ENCODE data around the gene RAET1E.
"Not testable (repeated sequence)": the region's sequence is repeated elsewhere in the genome, so short reads cannot be mapped to it uniquely, and the experiment has no call there.

The RAET1E gene

DNA sequence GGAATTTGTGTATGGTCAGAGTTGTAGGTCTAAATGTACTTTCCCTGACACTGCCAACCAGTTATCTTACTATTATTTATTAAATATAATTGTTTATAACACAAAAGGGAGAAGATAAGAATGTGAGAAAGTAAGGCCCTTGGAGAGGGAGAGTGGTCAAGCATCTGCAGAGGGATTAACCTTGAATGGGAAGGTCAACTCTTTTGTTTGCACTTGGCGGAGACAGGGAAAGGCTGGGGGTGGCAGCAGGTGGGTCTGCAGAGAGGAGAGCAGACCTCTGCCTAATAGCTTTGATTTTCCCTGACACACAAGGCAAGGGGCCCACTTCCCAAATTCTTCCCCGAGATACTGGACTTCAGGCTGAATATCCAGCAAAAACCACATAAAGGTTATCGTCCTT, 38.0 kb downstream of the RAET1E start:
- no peak for DNase-seq

DNA sequence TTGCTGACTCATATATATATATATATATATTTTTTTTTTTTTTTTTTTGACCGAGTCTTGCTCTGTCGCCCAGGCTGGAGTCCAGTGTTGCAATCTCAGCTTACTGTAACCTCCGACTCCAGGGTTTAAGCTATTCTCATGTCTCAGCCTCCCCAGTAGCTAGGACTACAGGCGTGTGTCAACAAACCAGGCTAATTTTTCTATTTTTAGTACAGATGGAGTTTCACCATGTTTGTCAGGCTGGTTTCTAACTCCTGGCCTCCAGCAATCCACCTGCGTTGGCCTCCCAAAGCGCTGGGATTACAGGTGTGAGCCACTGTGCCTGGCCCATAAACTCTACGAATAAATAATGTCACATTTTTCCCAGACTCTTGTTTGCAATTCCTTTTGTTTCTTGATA, 38.5 kb downstream of the RAET1E start:
- DNase-seq, result no peak

DNA sequence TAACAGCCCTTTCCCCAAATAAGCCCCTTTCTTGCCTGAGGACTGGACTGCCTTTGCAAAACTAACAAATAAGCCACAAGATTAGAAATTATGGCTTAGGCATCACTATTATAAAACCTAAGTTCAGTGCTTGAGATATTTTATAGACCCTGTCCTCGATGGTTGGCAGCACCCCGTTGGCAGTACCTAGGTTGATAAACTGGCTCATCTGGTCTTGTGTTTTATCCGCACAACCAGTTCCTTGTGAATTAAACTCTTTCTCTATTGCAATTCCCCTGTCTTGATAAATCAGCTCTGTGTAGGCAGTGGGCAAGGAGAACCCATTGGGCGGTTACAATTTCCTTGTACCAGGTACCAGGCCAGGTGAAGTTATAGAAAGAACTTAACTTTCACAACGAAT, 40.4 kb downstream of the RAET1E start:
- no peak for DNase-seq

DNA sequence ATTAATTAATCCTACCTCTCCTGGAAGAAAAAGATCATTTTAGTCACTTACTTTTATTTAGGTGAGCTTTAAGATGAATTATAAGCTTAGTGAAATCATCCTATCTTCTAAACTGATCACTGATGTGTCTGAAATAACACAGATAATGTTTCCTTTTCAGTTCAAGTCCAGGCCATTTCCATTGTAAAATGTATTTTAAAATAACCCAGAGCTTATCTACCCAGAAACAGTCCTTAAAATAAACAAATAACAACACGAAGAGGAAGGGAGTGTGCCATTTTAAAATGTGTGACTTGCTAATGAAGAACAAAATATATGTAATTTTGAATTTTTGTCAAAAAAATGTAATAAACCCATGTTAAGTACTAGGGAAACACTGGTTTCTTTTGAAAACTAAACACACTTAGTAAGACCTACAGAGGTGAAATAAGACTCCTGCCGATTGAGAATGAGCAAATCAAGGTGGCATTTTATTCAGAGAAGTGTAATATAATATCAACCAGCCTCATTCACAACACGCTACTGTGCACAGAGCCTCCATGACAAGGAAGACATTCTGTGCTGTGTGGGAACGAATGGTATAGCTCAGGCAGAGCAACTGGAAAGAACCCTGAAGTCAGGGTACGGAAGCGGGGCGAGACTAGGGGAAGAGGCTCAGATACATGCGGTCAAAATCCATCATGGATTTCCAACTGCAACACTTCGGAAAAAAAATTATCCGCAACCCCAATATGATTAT, 41.5 kb downstream of the RAET1E start:
- no peak for DNase-seq

DNA sequence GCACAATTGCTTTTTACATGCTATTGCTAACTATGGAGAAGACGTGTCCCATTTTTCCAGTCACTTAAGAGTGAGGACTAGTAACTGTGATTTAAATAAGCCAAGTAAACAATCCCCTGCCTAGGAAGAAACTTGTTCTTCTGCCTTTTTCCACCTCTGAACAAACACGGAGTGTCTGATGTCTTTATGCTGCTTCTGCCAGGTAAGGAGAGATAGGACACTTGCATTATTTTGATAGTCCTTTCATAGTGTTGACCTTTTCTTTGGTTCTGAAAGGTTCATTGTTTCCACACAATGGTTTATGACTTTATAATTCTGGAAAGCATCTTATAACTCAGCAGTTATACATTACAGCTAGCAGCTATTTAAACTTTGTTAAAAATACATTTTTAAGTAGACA, 42.2 kb downstream of the RAET1E start:
- no peak for DNase-seq

DNA sequence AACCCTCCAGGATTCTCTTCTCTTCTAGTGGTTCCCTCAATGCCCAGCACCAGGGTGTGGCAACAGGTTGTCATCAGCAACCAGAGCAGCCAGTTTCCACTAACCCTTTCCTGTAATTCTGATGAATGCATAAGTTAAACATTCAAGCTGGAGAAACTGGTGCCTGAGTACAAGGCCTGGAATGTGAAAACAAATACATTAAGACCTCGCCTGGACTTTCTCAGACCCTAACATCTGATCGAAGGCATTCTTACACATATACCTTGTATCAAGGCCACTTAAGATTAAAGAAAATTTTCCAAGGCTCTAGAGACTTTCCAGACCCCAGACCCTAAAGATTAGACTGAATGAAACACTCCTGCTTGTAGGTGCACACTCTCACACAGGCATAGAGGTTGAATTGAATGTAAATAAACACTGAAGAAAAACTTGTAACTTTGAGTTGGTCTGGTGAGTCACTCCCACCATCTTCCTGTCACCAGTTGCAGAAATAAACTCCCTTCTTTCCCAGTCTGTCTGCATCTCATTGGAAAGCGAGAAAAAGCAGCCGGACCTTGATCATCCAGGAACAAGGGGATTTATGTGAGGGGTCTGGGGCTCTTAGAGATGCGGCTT, 42.8 kb downstream of the RAET1E start:
- no peak for DNase-seq

DNA sequence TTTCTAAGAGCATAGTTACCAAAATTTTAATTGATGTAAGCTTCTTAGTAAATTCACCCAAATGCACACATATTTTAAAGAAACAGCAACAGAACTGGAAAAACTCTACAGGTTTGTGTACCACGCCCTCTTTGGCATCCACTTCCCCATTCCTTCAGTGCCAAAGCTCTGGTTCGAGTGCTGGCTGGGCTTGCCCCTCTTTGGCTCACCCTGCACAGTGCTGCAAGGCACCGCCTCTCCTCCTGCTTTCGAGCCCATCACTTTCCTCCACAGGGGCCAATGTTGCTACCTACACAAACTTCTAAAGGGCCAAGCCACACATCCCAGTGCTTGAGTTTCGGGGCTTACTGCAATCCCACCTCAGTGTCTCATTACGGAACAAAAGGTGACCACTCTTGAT, 43.4 kb downstream of the RAET1E start:
- no peak for DNase-seq

DNA sequence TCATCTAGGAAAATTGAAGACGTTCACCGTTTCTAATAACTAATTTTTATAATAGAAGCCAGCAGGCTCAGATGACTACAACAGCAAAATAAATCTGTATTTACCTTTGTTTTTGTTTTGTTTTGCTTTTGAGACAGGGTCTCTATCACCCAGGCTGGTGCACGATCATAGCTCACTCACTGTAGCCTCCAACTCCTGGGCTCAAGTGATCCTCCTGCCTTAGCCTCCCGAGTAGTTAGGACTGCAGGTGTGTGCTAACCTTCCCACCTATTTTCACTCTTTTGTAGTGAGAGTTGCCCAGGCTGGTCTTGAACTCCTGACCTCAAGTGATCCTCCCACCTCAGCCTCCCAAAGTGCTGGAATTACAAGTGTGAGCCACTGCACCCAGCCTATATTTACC, 43.9 kb downstream of the RAET1E start:
- not testable (repeated sequence) for DNase-seq

DNA sequence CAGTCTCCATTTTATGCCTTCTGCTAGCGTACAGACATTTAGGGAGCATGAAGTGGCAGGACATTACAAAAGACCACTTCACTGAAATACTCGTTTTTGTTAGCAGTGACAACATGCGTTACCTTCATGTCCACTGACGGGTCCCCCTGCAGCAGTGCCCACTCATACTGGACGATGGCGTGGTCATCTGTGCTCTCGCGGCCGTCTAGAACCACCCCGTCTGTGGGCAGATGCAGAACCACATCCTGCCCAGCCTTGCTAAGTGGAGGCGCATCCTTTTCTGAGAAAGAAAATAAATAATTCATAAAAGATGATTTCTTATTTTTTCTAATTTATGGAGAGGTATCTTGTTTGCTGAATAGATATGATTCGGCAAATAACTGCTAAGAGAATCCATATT, 45.0 kb downstream of the RAET1E start:
- DNase-seq, result no peak

DNA sequence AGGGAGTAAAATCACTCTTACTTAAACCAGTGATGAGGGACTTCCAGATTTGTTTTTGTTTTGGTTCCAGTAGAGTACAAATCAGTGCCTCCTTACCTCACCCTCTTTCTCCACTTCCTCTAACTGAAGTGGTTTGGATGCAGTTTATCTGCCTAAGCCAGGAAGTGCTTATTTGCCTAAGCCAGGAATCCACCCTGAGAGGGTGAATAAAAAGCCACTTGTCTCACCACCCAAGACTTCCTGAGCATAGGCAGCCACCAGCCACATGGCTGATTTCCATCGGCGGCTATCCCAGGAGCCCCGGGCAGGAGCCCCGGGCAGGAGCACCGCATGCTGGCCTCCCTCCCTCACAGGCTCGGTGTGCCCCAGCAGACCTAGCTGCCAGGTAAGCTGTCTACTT, 45.7 kb downstream of the RAET1E start:
- no peak for DNase-seq

DNA sequence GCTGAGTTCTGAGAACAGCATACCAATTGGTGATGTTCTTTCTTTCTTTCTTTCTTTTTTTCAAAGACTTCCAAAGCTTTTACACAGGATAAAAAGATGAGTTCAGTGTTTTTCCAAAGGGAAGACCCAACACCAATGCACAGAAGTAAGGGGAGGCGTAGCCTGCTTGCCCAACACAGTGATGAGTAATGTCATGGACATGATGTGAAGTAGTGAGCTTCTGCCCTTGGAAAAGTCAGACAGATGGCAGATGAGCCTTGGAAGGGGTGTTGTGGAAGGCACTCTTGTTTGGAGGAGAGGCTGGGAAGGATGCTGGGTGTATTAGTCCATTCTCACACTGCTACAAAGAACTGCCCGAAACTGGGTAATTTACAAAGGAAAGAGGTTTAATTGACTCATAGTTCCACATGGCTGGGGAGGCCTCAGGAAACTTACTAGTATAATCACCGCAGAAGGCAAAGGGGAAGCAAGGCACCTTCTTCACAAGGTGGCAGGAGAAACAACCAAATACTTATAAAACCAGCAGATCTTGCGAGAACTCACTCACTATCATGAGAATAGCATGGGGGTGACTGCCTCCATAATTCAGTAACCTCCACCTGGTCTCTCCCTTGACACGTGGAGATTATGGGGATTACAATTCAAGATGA, 46.3 kb downstream of the RAET1E start:
- DNase-seq, result no peak

DNA sequence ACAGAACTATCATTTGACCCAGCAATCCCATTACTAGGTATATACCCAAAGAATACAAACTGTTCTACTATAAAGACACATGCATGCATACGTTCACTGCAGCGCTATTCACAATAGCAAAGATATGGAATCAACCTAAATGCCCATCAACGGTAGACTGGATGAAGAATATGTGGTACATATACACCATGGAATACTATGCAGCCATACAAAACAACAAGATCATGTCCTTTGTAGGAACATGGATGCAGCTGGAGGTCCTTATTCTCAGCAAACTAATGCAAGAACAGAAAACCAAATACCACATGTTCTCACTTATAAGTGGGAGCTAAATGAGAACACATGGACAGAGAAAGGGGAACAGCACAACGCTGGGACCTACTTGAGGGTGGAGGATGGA, 49.6 kb downstream of the RAET1E start:
- not testable (repeated sequence) for DNase-seq
